Colonic mucosa (tissue), 4 donors: ENCODE results near the gene LPCAT3. TPM values are rescaled to one million over a fixed set of nuclear protein-coding genes. Genes with fewer than 3 reads are reported as not detected.

Experiments used
- DNase-seq: peaks from one replicate; pipeline ENCODE4 v3.0.0-alpha.2; 2020
- H3K27ac ChIP-seq: fragments of 200-600 bp; one replicate; pipeline ENCODE4 v1.8.0; 2021
- H3K27me3 ChIP-seq: fragments of 200-600 bp; one replicate; pipeline ENCODE4 v1.8.0; 2021
- H3K36me3 ChIP-seq: fragments of 200-600 bp; one replicate; pipeline ENCODE4 v1.8.0; 2021
- H3K4me1 ChIP-seq: fragments of 200-600 bp; one replicate; pipeline ENCODE4 v1.8.0; 2021; ENCODE audit warnings: mild to moderate bottlenecking
- H3K4me3 ChIP-seq: fragments of 200-600 bp; one replicate; pipeline ENCODE4 v1.8.0; 2021
- H3K9ac ChIP-seq, 2 donors: one replicate each; pipeline ENCODE4 v1.7.0; 2013; ENCODE audit warnings: control low read depth in 2 of 2, low read depth in 2 of 2, low read length in 2 of 2
- H3K9me3 ChIP-seq: fragments of 200-600 bp; one replicate; pipeline ENCODE4 v1.8.0; 2021
- intact Hi-C: fragments of 100-400 bp; cut with DNase I; formaldehyde crosslinking; loops from one replicate; pipeline ENCODE4 v1.14.1; 2022
- total RNA-seq, 2 donors: library from RNA; stranded (reverse); fragmentation: NEBNext Ultra II Directional in 1 of 2; extraction: Animal tissue kit (Norgen Biotek cat#: 25700) in 1 of 2; gene quantifications; one replicate each; pipeline ENCODE4 v1.2.1, GENCODE V29; 2021
- TF ChIP-seq, protein P1 (sequence below): fragments of 200-600 bp; IDR thresholded peaks from one replicate; pipeline ENCODE4 v1.8.0; 2022; ENCODE audit warnings: antibody characterized with exemption, mild to moderate bottlenecking
- donor health status: healthy.
- donor health status: DM: no; HTN: no; CAD: no.
- donor health status: DM: no; HTN: no; CAD: no.

Gene LPCAT3
- total RNA-seq, 2 donors from 2014 or later, result 71.8 to 77.9 TPM

DNA sequence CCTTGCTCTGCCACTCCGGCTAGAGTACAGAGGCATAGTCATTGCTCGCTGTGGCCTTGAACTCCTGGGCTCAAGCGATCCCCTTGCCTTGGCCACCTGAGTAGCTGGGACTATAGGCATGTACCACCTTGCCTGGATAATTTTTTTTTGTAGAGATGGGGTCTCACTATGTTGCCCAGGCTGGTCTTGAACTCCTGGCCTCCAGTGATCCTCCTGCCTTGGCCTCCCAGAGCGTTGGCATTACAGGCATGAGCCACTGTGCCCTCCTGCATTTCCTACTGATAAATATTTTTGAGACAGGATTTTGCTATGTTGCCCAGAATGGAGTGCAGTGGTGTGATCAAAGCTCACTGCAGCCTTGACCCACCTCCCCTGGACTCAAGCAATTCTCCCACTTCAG is 38.2 kb downstream of the LPCAT3 start:
- Histone ChIP-seq H3K4me3 (no peak overlapping the region), H3K9me3 (no peaks in the 10 kb centered on the region), H3K27ac (no peak overlapping the region), H3K36me3 (peaks cover 29% of the 10 kb centered on the region), H3K9ac (no peak overlapping the region), H3K4me1 (no peaks in the 10 kb centered on the region), H3K27me3 (no peaks in the 10 kb centered on the region)
- intact Hi-C loops, result no loop called here
- DNase-seq, result no peak
- TF ChIP-seq, protein P1, sequence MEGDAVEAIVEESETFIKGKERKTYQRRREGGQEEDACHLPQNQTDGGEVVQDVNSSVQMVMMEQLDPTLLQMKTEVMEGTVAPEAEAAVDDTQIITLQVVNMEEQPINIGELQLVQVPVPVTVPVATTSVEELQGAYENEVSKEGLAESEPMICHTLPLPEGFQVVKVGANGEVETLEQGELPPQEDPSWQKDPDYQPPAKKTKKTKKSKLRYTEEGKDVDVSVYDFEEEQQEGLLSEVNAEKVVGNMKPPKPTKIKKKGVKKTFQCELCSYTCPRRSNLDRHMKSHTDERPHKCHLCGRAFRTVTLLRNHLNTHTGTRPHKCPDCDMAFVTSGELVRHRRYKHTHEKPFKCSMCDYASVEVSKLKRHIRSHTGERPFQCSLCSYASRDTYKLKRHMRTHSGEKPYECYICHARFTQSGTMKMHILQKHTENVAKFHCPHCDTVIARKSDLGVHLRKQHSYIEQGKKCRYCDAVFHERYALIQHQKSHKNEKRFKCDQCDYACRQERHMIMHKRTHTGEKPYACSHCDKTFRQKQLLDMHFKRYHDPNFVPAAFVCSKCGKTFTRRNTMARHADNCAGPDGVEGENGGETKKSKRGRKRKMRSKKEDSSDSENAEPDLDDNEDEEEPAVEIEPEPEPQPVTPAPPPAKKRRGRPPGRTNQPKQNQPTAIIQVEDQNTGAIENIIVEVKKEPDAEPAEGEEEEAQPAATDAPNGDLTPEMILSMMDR, result no peak

DNA sequence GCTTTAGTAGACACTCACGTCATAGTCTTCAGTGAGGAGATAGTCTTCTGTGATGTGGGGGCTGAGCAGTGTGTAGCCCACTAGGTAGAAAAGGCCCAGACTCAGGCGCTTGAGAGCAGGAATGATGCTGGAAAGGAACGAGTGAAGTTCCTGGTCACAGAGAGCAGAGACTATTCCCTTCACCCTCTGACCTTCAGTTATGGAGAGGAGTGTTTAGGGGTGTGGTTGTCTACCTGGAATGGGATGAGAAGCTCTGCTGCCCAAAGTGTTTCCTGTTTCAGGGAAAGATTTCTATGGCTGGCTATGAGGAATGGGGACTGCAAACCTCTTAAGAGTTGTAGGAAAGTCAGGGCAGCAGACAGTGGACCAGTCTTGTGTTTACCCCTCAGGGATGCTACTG is 38.8 kb downstream of the LPCAT3 start:
- Histone ChIP-seq H3K4me1 (no peaks in the 10 kb centered on the region), H3K27me3 (no peaks in the 10 kb centered on the region), H3K9me3 (no peaks in the 10 kb centered on the region), H3K4me3 (no peak overlapping the region), H3K36me3 (peaks cover 29% of the 10 kb centered on the region), H3K27ac (no peak overlapping the region), H3K9ac (no peak overlapping the region)
- intact Hi-C loops, result loop anchor here (5.0 kb wide), 1 partner anchor 33 kb away; no protein-coding TSS in a partner anchor
- no peak for DNase-seq
- TF ChIP-seq, protein P1, result no peak

DNA sequence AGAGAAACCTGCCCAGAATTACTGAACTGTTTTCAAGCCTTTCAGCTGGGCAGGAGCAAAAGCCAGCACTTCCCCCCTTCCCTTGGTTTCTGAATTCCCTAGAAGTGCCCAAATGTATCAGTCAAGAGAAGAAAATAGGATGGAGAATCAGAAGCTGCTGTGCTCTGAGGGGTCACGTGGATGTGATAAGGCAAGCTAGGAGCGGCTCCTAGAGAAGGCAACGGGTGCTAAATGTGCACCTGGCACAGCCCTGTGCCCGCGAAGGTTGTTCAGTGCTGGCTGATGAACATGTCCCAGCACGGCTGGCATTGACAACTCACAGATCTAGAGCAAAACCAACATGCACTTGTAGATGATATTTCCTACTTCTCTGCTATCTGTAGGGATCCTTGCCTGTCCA is 39.3 kb downstream of the LPCAT3 start:
- TF ChIP-seq, protein P1, result no peak
- no peak for DNase-seq
- no peaks in the 10 kb centered on the region for H3K4me1 ChIP-seq
- peaks cover 29% of the 10 kb centered on the region for H3K36me3 ChIP-seq
- H3K4me3 ChIP-seq, result no peak overlapping the region
- H3K9me3 ChIP-seq, result no peaks in the 10 kb centered on the region
- intact Hi-C loops, result loop anchor here (5.0 kb wide), 1 partner anchor 33 kb away; no protein-coding TSS in a partner anchor
- H3K9ac ChIP-seq, result no peak overlapping the region
- H3K27ac ChIP-seq, result no peak overlapping the region
- no peaks in the 10 kb centered on the region for H3K27me3 ChIP-seq

DNA sequence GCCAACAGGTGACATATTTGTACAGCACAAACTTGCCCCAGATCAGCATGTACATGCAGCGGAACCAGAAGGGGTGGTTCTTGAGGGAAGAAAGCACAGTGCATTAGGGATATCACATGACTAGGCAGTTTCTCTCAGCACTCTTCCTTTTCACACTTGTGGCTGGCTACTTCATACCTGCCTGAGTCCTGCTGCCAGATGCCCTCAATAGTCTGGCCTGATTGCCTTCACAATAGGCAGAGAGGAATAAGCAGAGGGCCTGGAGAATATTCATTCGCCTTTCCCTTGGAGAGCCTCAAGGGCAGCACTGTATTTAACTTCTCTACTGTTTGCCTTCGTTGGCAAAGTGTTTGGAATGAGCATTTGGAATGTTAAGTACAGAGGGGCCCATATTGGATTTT is 39.7 kb downstream of the LPCAT3 start:
- H3K27ac ChIP-seq, result no peak overlapping the region
- TF ChIP-seq, protein P1, result no peak
- intact Hi-C loops, result loop anchor here (5.0 kb wide), 1 partner anchor 34 kb away; no protein-coding TSS in a partner anchor
- DNase-seq, result no peak
- no peak overlapping the region for H3K4me3 ChIP-seq
- H3K36me3 ChIP-seq, result peaks cover 29% of the 10 kb centered on the region
- H3K27me3 ChIP-seq, result no peaks in the 10 kb centered on the region
- H3K9ac ChIP-seq, result no peak overlapping the region
- no peaks in the 10 kb centered on the region for H3K4me1 ChIP-seq
- H3K9me3 ChIP-seq, result no peaks in the 10 kb centered on the region

DNA sequence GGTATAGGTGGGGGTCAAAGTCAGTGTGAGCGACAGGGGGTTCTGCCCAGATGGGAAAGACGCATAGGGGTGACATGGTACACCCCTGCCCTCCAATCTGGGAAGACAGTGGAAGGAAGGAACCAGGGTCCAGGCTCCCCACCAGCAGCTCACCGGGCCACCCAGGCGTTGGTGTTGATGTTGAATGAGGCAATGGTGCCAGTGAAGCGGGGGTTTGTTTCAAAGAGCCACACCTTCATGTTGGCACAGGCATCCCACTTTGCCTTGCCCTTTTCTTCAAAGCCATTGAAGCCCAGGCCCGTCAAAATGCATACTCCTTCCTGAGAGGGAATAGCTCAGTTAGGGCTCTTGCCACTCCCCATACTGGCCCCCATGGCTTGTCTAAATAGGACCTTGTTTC is 40.1 kb downstream of the LPCAT3 start:
- no peak overlapping the region for H3K9ac ChIP-seq
- intact Hi-C loops, result loop anchor here (5.0 kb wide), 1 partner anchor 34 kb away; no protein-coding TSS in a partner anchor
- H3K36me3 ChIP-seq, result peaks cover 29% of the 10 kb centered on the region
- H3K4me1 ChIP-seq, result no peaks in the 10 kb centered on the region
- H3K27me3 ChIP-seq, result no peaks in the 10 kb centered on the region
- TF ChIP-seq, protein P1, result no peak
- no peak for DNase-seq
- no peak overlapping the region for H3K27ac ChIP-seq
- no peak overlapping the region for H3K4me3 ChIP-seq
- no peaks in the 10 kb centered on the region for H3K9me3 ChIP-seq
